GM21360 (cell line): Measurements from ENCODE around the gene ARL10.
"Not testable (repeated sequence)": the region's sequence is repeated elsewhere in the genome, so short reads cannot be mapped to it uniquely, and the experiment has no call there.

Experiments used
- ATAC-seq: cut with Tn5 transposase; IDR thresholded peaks from one replicate; pipeline ENCODE4 v1.9.1; 2021; ENCODE audit warnings: mild to moderate bottlenecking, moderate library complexity; ENCODE audit not compliant: unreplicated experiment

Gene ARL10

GRCh38 chr5:176388444-176389134 is 23.3 kb downstream of the ARL10 start, which contains the start of the genes HIGD2A and NOP16:
TSS of gene HIGD2A (plus strand) at chr5:176388751. CDS start at chr5:176388820, 69 bp downstream.
TSS of gene NOP16 (minus strand) at chr5:176388598. CDS start at chr5:176388539, 59 bp downstream.
- ATAC-seq, result peak; percentile 84

GRCh38 chr5:176389135-176390123 is 24.1 kb downstream of the ARL10 start:
- ATAC-seq, result peak; percentile 27

DNA sequence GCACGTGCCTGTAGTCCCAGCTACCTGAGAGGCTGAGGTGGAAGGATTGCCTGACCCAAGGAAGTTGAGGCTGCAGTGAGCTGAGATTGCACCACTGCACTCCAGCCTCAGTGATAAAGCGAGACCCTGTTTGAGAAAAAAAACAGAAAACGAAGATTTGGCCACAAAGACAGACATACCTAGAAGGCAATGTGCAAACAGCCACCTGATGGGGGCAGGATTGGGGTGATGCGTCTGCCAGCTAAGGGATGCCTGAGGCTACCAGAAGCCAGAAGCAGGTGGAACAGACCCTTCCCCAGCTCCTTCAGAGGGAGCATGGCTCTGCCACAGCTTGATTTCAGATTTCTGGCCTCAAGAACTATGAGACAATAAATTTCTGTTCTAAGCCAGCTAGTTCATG is 26.2 kb downstream of the ARL10 start:
- no peak for ATAC-seq

- no peak for ATAC-seq
These were observed 26.7 kb downstream of the ARL10 start for GRCh38 chr5:176391999-176392398.

GRCh38 chr5:176392526-176392925 is 27.2 kb downstream of the ARL10 start:
- ATAC-seq, result no peak

DNA sequence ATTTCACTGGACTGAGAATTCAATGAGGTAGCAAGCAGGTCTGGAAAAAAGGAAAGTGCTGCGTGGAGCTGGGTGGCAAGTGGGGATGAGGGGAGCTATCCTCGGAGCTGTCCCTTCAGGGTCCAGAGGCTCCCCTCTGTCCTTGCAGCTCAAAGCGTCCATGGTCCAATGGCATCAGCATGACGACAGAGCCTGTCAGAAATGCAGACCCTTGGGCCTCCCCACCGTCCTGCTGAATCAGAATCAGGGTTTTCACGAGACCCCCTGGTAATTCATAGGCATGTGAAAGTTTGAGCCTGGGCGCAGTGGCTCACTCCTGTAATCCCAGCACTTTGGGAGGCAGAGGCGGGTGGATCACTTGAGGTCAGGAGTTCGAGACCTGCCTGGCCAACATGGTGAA is 28.8 kb downstream of the ARL10 start:
- ATAC-seq, result no peak

DNA sequence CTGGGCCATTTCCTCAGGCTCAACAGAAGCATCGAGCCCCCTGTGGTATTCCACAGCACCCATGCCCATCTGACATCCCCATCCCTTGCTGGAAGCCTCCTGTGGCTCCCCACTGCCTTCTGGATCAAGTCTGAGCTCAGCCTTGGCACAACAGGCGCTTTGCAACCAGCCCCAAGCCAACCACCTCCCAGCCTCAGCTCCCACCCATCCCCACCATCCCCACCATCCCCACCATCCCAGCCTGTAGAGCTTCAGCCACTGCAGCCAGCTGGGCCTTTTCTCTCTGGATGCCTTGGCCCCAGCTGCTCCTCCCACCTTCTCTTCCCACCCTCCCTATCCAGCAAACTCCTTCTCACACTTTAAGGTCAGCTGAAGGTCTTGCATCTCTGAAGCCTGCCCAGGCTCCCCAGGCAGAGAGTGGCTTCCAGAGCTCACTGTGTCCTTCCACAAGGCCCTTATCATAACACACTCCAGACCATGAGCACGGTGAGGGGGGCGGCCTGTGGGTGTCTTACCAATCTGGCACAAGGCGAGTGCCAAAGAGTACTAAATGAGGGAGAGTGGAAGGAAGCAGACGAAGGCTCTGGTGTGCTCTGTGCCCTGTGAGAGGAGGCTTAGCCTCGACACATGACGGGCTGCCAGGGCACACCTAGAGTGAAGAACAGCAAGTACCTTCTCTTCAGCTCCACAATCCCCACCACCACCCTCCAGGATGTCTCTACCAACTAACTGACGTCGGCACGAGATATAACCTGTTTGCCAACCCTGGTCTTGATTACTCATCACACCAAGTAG is 29.8 kb downstream of the ARL10 start:
- ATAC-seq, result no peak

DNA sequence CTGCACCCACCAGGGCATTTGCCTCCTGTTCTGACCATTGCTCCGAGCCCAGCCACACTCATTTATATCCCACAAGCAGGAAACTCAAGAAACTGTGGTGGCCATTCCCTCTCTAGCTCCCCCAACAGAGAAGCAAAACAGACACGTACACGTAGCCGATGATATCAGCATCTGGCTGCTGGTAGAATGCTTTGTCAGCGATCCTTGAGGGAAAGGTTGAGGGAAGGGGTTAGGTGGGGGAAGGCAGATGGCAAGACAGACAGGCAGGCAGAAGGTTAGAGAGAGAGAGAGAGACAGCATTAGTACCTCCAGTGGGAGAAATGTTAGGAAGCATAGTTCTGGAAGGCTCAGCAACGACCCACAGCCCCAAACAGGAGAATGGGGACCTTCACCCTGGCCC is 31.0 kb downstream of the ARL10 start:
- ATAC-seq, result no peak

DNA sequence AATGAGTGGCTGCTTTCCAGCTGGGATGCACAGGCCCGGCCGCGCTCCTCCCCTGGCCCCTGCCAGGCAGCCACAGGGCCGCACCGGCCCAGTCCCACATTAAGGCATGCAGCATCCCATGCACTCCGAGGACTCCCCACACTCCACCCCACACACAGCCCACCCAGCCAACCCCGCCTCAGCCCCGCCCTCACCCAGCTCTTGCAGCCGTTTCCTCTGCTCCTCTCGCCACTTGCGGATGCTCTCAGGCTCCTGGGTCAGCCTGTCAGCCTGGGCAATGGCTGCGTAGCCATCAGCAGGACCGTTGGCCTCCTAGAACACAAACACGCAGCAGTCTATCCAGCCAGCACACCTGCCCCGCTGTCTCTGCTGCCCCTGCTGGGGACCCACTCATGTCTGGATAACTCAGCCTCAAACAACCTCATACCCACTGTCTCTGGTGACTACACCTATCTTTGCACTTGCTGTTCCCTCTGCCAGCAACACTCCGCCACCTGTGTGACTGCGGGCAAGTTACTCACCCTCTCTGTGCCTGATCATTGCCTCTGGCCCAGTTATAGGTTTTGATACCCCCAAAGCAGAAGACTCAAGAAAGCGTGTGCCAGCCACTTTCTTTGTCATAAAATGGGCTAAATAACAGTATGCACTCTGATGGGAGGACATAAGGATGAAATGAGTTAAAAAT is 32.6 kb downstream of the ARL10 start:
- ATAC-seq, result no peak

DNA sequence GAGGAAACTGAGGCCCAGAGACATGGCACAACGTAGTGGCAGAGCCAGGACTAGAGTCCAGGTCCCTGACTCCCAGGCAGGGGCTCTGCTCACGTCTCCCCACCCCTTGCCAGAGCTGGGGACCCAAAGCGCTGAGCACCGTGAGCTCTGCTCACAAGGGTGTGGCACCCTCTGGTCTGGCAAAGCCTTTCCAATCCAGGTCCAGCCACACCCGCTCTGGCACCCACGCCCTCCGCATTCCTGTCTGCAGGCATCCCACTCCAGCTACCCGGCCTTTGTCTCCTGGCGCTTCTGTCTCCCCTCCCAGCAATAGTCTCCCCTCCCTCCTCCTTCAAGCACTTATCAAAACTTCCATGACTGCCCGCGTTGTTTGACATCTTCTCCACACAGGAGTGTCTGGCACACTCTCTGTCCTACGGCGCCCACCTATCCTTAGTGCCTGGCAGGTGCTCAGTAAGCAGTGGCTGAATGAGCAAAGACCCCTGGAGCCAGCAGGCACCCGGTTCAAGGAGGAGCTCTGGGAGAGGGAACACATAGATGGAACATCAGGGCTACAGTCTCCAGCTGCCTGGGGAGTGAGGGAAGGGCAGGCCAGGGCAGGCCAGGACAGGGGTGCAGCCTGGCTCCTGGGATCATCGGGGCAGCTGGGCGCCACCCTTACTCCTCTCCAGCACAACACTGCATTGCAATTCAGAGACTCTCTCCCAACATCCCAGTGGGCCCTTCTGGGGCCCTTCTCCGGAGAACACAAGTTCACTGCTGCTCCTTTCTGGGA is 35.3 kb downstream of the ARL10 start:
- no peak for ATAC-seq

DNA sequence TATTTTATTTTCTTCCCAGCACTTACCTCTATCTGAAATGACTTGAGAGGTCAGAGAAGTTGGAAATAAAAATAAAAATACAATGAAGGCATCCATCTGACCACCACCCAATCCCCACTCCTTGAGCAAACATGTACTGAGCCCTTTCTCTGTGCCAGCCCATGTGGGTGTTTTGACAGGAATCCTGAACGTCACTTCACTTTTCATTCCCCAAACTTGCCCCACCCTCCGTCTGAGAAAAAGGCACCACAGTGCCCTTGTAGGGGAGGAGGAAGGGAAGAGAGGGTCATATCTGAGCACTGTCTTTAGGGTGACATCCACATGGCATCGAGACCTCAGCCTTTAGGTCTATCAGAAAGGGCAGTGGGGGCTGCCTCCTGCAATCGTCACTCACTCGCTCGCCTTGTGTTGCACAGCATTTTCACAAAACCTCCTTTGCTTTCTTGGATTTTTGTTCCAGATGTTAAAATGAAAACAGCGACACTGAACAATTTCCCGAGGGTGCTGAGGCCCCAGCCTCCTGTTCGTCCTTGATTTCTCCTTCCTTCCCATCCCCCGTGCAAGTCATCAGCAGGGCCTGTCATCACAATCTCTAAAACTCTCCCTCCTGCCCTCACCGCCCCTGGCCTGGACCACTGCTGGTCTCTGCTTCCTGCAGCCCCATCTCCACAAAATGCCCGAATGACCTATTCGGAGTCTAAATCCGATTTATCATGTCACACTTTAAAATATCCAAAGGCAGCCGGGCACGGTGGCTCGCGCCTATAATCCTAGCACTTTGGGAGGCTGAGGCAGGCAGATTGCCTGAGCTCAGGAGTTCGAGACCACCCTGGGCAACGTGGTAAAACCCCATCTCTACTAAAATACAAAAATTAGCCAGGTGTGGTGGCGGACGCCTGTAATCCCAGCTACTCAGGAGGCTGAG is 36.3 kb downstream of the ARL10 start:
- no peak for ATAC-seq

DNA sequence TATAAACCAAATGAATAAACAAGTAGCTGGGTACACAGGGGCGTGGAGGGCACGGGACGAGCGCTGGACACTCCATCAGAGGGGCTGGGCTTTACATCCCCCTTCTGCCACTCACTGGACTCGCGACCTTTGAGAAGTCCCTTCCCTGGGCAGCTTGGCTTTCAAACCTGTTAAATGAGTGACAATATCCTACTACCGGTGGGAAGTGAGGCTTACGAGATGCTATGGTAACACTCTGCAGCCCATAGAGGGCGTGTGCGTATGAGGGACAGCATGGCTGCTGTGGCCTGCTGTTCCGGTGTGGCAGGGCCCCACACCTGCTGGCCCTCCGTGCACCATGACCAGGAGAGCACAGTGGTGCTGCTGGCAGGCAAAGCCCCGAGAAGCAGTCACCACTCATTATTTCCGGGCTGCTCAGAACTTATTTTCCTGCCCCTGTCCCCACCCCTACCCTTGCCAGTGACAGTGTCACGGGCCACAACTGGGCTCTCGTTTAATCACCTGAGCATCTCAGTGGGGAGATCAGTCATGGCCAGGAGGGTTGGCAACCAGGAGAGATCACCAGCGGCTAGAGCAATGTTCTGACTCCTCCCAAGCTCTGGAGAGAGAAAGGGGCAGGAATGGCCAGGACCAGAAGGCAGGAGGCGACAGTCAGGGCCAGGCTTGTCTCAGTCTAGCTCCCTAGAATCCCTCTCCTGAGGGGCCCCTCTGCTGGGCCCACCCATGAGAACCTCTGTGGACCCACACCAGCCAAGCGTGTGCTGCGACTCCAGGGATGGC is 40.6 kb downstream of the ARL10 start:
- ATAC-seq, result no peak

DNA sequence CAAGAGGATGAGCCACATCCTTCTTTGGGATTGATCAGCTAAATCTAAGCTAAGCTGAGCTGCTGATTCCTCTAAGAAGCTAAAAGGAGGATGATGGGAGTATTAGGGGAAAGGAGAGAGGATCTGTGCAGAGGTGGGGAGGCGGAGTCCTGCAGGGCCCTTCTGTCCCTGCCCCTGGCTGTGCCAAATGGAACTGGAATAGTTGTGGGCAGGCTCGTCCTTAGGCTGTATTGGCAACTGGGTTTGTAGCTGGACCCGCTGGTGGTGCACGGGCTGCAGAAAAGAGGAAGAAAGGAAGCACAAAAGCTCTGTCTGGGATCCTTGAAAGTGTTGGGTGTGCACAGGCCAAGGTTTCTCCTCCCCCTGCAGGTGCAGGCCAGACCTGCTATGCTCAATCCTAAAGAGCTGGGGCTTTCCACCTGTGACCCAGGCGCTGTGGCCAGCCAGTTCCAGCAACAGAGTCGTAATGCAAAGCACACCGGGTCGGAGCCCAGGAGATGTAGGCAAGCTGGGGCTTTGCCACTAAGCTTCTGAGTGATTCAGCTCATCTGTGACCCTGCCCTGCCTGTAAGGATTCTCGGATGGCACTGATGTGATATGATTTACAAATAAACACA is 41.3 kb downstream of the ARL10 start:
- no peak for ATAC-seq

- no peak for ATAC-seq
These were observed 42.4 kb downstream of the ARL10 start for GRCh38 chr5:176407456-176408251.

DNA sequence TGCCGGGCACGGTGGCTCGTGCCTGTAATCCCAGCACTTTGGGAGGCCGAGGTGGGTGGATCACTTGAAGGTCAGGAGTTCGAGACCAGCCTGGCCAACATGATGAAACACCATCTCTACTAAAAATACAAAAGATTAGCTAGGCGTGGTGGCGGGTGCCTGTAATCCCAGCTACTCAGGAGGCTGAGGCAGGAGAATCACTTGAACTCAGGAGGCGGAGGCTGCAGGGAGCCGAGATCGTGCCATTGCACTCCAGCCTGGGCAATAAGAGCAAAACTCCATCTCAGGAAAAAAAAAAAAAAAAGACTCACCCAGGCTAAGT is 42.9 kb downstream of the ARL10 start:
- ATAC-seq, result not testable (repeated sequence)

DNA sequence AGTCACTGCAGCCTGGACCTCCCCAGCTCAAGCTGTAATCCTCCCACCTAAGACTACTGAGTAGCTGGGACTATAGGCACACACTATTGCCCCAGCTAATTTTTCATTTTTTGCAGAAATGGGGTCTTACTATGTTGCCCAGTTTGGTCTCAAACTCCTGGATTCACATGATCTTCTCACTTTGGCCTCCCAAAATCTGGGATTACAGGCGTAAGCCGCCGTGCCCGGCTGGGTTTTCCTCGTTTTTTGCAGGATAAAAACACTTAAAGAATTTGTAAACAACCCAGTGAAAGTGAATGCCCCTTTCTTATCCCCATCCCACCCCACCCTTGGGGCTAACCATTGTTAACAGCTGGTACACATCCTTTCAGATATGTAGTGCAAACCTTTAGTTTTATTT is 43.3 kb downstream of the ARL10 start:
- ATAC-seq, result no peak

GRCh38 chr5:176409765-176410164 is 44.5 kb downstream of the ARL10 start:
- ATAC-seq, result no peak
